ENCODE measurements around the gene MEMO1.
"Not testable (repeated sequence)": the region's sequence is repeated elsewhere in the genome, so short reads cannot be mapped to it uniquely, and the experiment has no call there.

The MEMO1 gene

DNA sequence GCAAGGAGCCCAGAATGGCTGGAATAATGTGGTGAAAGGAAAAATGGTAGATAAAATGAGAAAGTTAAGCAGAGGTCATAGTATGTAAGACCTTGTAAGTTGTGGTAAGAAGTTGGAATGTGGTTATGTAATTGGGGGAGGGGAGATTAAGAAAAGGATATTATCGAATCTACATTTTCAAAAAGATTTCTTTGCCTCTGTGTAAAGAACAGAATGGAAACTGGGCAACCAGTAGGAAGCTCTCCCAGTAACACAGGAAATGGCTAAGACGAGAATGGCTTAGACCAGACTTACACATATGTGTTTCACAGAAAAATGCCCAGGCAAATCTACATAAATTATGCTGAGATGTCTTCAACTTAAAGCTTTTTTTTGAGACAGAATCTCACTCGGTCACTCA is 13.2 kb downstream of the MEMO1 start:
- DNase-seq, result no peak

DNA sequence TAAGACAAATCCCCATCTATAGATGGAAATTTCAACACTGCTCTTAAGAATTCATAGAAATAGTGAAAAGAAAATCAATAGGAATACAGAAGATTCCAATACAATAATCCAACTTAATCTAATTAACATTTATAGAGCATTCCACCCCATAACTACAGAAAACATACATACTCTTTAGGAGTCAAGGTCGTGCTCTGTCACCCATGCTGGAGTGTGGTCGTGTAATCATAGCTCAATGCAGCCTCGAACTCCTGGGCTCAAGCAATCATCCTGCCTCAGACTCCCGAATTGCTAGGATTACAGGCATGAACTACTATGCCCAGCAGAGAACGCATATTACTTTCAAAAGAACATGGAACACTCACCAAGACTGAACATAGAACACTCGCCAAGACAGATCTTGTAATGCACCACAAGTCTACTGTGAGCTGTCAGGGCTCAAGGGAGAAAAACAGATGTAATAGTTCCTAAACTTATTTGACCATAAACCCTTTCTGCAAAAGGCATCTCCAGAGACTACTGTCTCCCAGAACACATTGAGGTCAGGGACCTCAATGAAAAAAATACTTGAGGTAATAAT is 14.1 kb downstream of the MEMO1 start:
- DNase-seq, result no peak

DNA sequence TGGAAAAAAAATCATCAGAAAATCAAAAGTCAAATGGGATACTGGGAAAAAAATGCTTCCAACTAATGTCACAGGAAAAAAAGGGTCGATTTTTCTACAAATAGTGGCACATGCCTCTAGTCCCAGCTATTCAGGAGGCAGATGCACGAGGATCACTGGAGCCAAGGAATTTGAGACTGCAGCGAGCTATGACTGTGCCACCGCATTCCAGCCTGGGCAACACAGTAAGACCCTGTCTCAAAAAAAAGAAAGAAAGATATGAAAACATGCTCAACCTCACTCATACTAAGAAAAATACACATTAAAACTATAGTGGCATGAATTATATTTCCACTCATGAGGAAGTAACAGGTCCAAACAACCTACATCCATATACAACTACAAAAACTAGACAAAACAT is 17.9 kb downstream of the MEMO1 start:
- no peak for DNase-seq

DNA sequence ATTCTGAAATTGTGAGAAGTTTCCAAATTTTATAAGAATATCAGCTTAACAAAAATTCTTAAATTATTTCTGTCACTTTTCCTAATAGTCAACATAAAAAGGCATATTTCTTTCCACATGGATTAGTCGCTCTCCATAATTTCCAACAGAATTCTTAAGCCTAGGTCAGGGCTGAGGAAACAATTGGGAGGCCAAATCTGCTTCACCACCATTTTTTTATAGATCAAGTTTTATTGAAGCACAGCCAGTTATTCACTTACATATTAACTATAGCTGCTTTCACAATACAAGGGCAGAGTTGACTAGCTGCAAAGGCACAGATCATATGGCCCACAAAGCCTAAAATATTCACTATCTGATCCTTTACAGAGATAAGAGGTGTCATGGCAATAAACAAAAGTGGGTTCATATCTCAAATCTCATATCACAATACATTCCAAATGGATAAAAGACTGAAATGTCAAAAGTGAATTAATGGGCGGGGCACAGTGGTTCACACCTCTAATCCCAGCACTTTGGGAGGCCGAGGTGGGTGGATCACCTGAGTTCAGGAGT is 18.7 kb downstream of the MEMO1 start:
- DNase-seq, result no peak

DNA sequence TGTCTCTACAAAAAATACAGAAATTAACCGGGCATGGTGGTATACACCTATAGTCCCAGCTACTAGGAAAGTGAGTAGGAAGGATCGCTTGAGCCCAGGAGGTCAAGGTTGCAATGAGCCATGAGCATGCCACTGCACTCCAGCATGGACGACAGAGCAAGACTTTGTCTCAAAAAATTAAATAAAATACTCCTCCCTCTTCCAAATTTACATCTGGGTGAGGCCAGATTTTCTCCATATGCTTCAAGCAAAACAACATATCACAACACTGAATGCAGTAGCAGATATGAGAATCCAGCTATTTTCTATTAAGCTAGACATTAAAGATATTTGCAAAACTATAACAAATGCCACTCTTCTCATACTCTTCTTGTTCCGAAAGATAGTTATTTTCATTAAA is 20.9 kb downstream of the MEMO1 start:
- DNase-seq, result no peak

DNA sequence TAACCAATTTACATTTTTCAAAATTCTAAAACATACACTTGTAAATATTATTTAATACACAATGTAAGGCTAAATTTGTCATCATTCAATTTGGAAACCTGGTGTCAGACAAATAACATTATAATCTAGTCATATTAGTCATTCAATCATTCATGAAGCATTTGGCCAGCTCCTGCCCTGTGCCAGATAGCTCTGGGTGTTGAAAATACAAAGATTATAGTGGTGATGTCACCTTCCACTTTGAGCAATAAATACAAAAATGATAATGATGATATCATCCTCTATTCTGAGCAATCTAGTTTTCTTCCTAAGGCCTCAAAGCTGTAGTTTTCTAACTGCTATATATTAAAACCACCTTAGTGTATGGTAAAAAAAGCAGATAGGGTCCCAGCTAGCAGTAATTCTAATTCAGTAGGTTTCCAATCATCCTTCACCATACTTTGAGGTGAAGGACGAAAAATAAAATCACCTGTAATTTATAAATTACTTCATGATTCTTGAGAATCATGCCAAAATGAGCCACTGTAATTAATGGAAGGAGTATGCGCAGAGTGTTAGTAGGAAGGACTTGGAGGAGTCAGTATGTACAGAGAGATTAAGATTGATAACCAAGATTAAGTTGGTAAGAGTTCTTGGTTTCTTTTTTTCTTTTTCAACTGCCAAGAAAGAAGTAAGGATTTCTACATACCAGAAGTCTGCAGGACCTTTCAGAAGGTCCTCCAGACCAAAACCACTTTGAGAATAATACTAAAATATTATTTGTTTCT is 23.2 kb downstream of the MEMO1 start:
- no peak for DNase-seq

DNA sequence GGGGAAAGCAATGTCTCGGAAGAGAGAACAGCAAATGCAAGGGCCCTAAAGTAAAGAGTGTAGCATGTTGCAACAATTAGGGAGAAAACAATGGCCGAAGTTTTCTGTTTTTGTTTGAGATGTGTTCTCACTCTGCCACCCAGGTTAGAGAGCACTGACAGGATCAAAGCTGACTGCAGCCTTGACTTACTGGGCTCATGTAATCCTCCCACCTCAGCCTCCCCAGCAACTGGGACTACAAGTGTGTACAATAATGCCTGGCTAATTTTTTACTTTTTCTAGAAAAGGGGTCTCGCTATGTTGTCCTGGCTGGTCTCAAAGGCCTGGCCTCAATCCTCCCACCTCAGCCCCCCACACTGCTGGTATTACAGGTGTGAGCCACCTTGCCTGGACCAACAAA is 23.9 kb downstream of the MEMO1 start:
- DNase-seq, result no peak

DNA sequence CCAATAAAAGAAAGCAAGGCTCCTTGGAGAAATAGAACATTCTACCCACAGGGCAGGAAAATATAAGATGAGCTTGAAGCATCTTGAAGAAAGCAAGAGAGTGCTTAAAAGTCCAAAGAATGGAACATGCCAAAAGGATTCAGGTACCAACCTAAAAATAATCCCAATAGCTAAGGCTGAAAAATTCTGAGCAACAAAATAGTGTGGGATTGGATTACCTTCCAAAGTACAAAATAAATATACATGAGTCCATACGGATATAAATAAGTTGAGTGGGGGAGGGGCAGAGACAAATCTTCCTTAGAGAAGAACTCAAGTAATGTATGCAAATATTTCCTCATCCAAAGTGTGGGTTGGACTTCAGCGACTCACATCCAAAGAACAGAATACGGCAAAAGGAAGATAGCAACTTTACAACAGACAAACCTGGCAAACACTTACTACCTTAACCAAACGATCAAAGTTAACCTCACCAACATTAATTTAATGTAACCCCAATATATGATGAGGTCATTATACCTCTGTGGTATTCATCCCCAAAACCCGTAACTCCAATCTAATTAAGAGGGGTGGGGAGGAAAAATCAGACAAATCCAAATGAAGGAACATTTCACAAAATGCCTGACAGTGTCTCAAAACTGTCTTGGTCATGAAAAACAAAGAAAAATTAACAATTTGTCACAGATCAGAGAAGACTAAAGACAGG is 26.9 kb downstream of the MEMO1 start:
- no peak for DNase-seq

DNA sequence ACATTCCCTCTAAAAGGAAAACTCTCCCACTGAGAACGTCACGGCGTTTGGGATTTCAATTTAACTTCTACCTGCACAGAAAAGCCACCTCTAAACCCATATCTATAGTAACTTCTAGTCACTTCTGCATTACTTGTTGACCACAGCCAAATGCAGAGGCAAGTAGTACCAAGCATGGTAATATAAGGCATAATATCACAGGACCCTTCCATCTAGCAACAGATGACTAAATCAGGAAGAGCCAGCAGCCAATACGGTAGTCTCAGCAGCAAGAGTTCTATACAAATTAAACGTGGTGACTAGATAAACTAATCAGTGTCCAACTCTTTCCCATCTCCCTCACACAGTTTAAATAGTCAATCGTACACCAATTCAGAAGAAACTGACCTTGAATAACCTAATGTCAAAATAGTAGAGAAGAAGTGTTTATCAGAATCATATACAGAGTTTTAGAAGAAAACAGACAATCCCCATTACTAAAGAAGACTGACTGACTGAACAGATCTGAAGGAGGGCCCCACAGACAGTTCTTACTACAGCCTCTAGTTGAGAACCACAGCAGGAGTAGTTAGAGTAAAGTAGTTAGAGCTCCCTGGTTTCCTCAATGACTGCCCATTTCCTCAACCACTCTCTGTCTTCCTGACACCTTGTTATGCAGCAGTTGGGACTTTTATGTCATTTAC is 30.0 kb downstream of the MEMO1 start:
- DNase-seq, result peak; percentile 28

DNA sequence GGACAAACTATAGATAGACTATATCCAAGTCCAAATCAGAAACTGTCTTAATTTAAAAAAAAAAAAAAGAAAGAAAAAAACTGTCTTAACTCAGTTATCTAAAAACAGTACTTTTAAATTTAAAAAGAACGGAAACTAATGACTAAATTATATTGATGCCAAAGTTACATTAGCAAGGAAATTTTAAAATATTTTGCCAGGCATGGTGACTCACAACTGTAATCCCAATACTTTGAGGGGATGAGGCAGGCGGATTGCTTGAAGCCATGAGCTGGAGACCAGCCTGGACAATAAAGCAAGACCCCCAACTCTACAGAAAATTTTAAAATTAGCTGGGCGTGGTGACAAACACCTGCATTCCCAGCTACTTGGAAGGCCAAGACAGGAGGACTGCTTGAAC is 30.9 kb downstream of the MEMO1 start:
- DNase-seq, result no peak

DNA sequence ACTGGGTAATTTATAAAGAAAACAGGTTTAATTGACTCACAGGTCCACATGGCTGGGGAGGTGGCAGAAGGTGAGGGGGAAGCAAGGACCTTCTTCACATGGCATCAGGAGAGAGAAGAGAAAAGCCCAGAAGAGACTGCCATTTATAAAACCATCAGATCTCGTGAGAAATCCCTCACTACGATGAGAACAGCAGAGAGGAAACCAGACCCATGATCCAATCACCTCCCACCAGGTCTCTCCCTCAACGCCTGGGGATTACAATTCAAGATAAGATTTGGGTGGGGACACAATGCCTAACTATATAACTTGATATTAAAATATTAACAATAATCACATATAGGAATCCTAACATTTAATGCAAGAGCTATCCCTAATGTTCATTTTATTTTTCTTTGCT is 31.8 kb downstream of the MEMO1 start:
- no peak for DNase-seq

DNA sequence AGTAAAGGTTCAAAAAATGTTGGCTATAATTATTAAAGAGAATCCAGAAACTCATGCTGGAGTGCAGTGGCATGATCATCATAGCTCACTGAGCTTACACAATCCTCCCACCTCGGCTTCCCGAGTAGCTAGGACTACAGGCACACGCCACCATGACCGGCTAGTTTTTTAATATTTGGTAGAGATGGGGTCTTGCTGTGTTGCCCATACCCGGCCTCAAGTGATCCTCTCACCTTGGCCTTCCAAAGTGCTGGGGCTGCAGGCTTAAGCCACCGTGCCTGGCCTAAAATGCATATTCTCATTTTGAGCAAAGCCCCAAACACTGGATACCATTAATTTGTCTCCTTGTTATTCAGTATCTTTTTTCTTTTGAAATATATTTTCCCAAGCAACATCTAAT is 32.4 kb downstream of the MEMO1 start:
- DNase-seq, result no peak

DNA sequence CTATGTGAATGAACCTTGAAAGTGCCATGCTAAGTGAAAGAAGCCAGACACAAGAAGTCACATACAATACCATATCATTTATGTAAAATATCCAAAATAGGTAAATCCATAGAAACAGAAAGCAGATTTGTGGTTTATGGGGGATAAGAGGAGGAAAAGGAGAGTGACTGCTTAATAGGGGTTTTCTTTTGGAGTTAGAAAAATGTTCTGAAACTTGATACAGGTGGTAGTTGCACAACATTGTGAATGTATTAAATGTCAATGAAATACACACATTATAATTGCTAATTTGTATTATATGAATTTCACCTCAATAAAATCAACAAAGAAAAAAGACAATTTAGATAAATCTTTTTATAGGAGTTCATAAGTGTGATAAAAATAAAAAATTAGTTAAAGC is 37.1 kb downstream of the MEMO1 start:
- DNase-seq, result no peak

DNA sequence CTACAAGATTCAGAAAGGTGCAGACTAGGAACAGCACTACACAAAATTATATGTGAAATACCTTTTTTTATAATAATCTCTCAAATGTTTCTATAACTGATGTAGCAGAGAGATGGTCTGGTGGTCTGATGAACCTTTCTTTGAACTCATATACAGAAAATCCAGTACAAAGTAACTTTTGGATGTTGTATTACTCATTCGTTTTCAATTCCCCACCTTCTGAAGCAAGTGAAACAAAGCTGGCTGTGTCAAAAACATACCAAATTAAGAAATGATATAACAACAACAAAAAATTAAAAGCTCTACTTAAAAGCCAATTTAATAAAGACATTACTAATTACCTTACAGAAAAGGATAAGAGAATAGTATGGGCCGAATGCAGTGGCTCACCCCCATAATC is 38.7 kb downstream of the MEMO1 start:
- no peak for DNase-seq

DNA sequence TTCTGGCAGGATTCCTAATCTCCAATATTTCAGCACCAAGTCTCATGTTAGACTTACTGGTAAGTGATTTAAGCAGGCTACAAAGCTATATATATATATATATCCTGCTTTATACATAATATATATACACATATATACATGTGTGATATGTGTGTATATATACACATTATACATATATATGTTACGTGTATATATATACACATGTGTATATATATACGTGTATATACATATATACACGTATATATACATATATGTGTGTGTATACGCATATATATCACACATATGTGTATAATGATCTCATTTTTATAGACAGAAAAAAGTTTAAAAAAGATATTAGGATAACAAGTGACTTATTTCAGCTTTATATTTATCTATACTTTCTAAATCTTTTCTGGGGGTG is 41.6 kb downstream of the MEMO1 start:
- no peak for DNase-seq

DNA sequence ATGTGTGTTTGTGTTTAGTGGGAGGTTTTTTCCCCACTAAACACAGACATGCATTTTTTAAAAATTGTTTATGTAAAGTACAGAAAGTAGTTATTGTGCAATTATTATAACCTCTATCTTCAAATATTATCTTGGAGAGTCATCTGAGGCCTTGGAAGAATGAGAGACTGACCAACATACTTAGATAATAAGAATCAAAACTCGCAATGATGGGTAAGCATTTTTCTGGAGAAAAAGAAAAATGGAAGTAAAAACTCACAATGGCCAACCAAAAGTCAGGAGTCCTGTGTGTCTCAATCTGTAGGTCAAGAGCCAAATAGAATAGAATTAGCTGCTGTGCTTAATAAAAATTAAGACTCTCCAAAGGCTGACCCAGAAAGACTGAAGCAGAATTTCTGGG is 43.0 kb downstream of the MEMO1 start:
- no peak for DNase-seq

DNA sequence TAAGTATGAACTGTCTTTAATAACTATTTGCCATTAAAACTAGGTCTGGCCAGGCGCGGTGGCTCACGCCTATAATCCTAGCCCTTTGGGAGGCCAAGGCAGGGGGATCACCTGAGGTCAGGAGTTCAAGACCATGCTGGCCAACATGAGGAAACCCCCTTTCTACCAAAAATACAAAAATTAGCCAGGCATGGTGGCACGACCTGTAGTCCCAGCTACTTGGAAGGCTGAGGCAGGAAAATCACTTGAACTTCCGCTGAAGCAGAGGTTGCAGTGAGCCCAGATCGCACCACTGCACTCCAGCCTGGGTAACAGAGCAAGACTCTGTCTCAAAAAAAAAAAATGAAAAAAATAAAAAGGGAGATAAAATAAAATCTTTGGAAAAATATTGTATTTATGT is 44.4 kb downstream of the MEMO1 start:
- not testable (repeated sequence) for DNase-seq

DNA sequence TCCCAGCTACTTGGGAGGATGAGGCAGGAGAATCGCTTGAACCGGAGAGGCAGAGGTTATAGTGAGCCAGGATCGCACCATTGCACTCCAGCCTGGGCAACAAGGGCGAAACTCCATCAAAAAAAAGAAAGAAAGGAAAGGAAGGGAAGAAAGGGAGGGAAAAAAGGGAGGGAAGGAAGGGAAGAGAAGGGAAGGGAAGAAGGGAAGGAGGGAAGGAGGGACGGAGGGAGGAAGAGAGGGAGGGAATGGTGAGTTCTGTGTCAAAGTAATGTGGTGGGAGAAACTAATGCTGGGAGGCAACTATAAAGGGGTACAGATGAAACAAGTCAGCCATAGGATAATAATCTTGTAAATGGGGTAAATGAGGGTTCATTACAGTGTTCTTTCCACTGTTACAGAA is 45.7 kb downstream of the MEMO1 start:
- DNase-seq, result no peak

DNA sequence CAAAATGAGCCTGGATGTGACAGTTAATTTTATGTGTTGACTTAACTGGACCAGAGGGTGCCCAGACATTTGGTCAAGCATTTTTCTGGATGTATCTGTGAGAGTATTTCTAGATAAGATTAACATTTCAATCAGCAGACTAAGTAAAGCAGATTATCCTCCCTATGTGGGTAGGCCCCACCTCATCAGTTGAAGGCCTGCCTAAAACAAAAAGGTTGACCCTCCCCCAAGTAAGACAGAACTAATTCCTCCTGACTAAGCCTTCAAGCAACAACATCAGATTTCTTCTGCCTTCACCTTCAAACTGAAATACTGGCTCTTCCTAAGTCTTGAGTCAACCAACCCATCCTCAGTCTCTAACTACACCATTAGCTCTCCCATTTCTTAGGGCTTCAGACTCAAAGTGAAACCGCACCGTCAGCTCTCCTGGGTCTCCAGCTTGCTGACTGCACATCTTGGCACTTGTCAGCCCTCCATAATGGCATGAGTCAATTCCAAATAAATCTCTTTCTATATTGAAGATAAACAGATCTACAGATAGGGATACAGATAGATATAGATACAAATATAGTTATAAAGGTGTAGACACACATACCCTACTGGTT is 47.9 kb downstream of the MEMO1 start:
- no peak for DNase-seq

DNA sequence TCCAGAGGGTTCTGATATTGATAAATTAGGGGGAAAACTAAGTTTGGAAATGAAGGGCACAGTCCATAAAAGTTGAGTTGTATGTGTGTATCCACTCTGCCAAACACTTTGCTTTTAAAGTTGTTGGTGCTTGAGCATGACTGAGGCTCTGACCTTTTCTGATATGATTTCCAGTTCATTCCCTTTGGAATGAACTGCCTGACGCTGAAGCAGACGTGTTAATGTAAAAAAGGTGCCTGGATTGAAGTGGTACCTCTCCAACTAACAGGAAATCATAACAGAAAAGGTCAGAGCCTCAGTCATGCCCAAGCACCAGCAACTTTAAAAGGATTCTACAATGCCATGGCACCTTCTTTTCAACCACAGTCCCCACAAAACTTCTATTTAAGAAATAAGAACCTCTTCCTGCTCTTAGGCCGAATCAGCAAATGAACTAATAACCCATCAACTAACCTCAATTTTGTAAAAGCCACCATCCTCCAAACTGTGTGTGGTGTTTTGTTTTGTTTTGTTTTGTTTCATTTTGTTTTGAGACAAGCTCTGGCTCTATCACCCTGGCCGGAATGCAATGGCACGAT is 52.6 kb downstream of the MEMO1 start:
- no peak for DNase-seq

DNA sequence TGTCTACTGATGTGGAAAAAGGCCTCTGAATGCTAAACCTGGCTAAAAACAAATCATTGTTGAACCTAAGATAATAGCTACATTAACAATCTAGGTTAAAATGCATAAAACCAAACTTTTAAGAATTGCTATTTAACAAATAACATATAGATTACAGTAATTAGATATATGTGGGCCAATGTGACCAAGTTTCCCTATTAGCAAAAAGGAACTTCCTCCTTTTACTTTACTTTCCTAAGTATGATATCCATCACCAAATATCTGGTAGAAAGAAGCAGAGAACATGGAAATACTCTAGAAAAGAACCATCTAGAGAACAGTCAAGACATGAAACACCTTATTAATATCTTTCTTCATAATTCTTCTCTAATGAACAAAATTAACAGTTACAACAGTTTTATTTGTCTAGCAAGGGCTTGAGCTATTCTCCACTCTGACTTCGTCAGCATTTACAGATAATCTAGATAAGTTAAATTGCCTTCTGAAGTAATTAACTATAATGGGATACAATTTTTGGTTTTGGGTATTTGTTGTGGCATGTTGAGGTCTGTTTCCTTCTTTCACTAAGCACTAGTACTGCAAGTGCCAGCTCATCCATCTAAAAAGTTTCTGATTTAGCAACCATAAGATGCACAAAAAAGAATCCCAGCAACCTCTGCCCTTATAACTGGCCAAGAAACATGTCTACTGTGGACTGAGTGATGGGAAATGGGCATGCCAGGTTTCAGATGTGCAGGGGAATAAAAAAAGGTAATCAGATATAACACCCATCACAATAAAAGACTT is 53.3 kb downstream of the MEMO1 start:
- no peak for DNase-seq

DNA sequence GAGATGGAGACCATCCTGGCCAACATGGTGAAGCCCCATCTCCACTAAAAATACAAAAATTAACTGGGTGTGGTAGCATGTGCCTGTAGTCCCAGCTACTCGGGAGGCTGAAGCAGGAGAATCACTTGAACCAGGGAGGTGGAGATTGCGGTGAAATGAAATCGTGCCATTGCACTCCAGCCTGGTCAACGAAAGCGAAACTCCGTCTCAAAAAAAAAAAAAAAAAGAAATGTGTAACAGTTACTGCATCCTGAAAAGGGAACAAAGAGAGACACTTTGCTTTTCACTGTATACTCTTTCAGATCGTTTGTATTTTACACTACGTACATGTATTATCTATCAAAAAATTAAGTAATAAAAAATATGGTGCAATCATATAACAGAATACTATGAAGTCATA is 53.9 kb downstream of the MEMO1 start:
- not testable (repeated sequence) for DNase-seq
